Endothelial cell of umbilical vein (primary cell): ENCODE results near the gene ALDH1A2.

Experiments used
- CTCF ChIP-seq, 2 donors: IDR thresholded peaks; 1 replicate in 1 of 2; 2 replicates in 1 of 2; pipeline ENCODE4 v1.5.1; 2011; ENCODE audit warnings: low read length in 2 of 2, mild to moderate bottlenecking in 2 of 2, moderate library complexity in 2 of 2, control low read depth in 1 of 2, inconsistent platforms in 1 of 2, low read depth in 1 of 2; ENCODE audit not compliant: insufficient read depth in 1 of 2; ENCODE audit errors: extremely low read depth in 1 of 2
- EZH2 ChIP-seq: IDR thresholded peaks from 2 replicates; pipeline ENCODE4 v1.6.1; 2012; ENCODE audit warnings: borderline replicate concordance, low read depth, mild to moderate bottlenecking, moderate library complexity, low read length, inconsistent platforms; ENCODE audit not compliant: severe bottlenecking
- JUN ChIP-seq: IDR thresholded peaks from 2 replicates; pipeline ENCODE4 v1.6.1; 2011; ENCODE audit warnings: borderline replicate concordance, low read depth; ENCODE audit not compliant: insufficient read length, insufficient read depth
- POLR2A ChIP-seq: IDR thresholded peaks from 2 replicates; pipeline ENCODE4 v1.6.1; 2012; ENCODE audit warnings: low read depth, mild to moderate bottlenecking, control low read depth, low read length
- POLR2AphosphoS5 ChIP-seq: IDR thresholded peaks from 2 replicates; pipeline ENCODE4 v1.6.1; 2012; ENCODE audit warnings: low read depth, mild to moderate bottlenecking, control low read depth, low read length, moderate library complexity; ENCODE audit not compliant: insufficient read depth

DNA sequence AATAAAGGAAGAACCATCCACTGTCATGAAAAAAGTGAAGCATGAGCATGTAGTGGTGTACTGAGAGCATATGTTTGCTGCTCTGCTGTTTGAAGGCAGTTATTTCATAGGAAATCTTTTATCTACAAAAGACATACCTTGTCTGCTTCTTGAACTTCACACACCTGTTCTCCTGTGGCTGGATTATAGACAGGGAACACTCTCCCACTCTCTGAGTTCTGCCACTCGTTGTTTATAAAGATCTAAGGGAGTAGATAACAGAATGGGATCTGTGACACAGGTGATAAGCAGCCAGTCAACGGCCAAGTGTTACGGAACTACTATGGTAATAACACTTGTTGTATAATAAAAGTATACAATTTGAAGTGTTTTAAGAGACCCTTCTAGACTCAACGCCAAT is 51.5 kb downstream of the ALDH1A2 start:
- TF ChIP-seq POLR2AphosphoS5: no peak
- no peak for TF ChIP-seq POLR2A
- TF ChIP-seq EZH2: no peak
- no peak for TF ChIP-seq CTCF (IDR thresholded peaks at IDR 0.05; ENCODE audit: extremely low read depth in 1 of 2, insufficient read depth in 1 of 2, low read depth in 1 of 2, low read length in 2 of 2)
- no peak for TF ChIP-seq JUN
